Osteoblast (primary cell): ENCODE data around the gene PHACTR1. TPM values are rescaled to one million over a fixed set of nuclear protein-coding genes. Genes with fewer than 3 reads are reported as not detected.

Source experiments
- DNase-seq: peaks from one replicate; pipeline ENCODE4 v3.0.0; 2011; ENCODE audit warnings: low spot score, mixed read lengths; ENCODE audit not compliant: insufficient read length; ENCODE audit errors: missing footprints
- H2AFZ ChIP-seq: 2 replicates; pipeline ENCODE4 v1.6.0; 2011; ENCODE audit warnings: mild to moderate bottlenecking, low read length
- H3K27ac ChIP-seq: 2 replicates; pipeline ENCODE4 v1.5.1; 2011; ENCODE audit warnings: mild to moderate bottlenecking, low read depth, low read length, moderate library complexity
- H3K27me3 ChIP-seq: 2 replicates; pipeline ENCODE4 v1.6.0; 2012; ENCODE audit warnings: mild to moderate bottlenecking, control low read depth, inconsistent platforms, low read length, moderate library complexity; ENCODE audit not compliant: insufficient read depth
- H3K36me3 ChIP-seq: 2 replicates; pipeline ENCODE4 v1.5.1; 2011; ENCODE audit warnings: mild to moderate bottlenecking, low read length, control low read depth, moderate library complexity; ENCODE audit not compliant: insufficient read depth
- H3K4me1 ChIP-seq: 2 replicates; pipeline ENCODE4 v1.5.1; 2011; ENCODE audit warnings: mild to moderate bottlenecking, low read length, control low read depth, moderate library complexity; ENCODE audit not compliant: insufficient read depth
- H3K4me2 ChIP-seq: 2 replicates; pipeline ENCODE4 v1.6.0; 2011; ENCODE audit warnings: mild to moderate bottlenecking, low read length; ENCODE audit not compliant: insufficient read depth
- H3K4me3 ChIP-seq: fragments of 200-600 bp; sonication (generic); 3 replicates; pipeline ENCODE4 v1.5.1; 2012; ENCODE audit warnings: mild to moderate bottlenecking, low read length, inconsistent platforms; ENCODE audit not compliant: insufficient read depth
- H3K79me2 ChIP-seq: 2 replicates; pipeline ENCODE4 v1.6.0; 2012; ENCODE audit warnings: mild to moderate bottlenecking, low read length, control low read depth, inconsistent platforms; ENCODE audit not compliant: insufficient read depth
- H3K9me3 ChIP-seq: 2 replicates; pipeline ENCODE4 v1.5.1; 2011; ENCODE audit warnings: low read depth, low read length, control low read depth
- H4K20me1 ChIP-seq: 2 replicates; pipeline ENCODE4 v1.6.0; 2012; ENCODE audit warnings: mild to moderate bottlenecking, low read length, control low read depth; ENCODE audit not compliant: insufficient read depth
- total RNA-seq: library from RNA; depleted of rRNA; stranded (reverse); fragments of >200 nt; gene quantifications from 2 replicates; pipeline ENCODE4 v1.2.3, GENCODE V29; 2012
- TF ChIP-seq, protein P1 (sequence below): IDR thresholded peaks from 2 replicates; pipeline ENCODE4 v1.5.1; 2011; ENCODE audit warnings: mild to moderate bottlenecking, low read depth, low read length, moderate library complexity; ENCODE audit errors: extremely low read depth

The PHACTR1 gene
- total RNA-seq, 1 donor: 0.36 TPM

DNA sequence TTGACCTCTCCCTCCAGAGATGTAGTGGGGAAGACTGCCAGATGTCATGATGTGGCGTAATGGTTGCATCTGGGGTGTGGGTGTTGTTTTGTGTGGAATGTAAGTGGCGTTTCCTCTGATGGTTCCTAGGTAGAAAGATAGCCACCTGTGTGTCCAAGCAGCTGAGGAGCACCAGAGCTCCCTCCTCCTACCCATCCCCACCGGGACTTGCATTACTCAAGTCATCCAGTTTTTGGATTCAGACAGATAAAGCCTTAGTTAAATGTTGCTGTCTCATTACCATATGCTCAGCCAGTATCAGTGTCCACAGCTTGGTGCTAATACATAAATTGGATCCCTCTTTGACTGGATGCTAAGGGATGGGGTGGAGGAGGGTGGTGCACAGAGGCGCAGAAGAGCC lies 329.5 kb downstream of the PHACTR1 start:
- DNase-seq: no peak
- TF ChIP-seq, protein P1, sequence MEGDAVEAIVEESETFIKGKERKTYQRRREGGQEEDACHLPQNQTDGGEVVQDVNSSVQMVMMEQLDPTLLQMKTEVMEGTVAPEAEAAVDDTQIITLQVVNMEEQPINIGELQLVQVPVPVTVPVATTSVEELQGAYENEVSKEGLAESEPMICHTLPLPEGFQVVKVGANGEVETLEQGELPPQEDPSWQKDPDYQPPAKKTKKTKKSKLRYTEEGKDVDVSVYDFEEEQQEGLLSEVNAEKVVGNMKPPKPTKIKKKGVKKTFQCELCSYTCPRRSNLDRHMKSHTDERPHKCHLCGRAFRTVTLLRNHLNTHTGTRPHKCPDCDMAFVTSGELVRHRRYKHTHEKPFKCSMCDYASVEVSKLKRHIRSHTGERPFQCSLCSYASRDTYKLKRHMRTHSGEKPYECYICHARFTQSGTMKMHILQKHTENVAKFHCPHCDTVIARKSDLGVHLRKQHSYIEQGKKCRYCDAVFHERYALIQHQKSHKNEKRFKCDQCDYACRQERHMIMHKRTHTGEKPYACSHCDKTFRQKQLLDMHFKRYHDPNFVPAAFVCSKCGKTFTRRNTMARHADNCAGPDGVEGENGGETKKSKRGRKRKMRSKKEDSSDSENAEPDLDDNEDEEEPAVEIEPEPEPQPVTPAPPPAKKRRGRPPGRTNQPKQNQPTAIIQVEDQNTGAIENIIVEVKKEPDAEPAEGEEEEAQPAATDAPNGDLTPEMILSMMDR: no peak
- H3K4me1 ChIP-seq: no peaks in the 10 kb centered on the region

GRCh38 chr6:13048113-13048512 lies 331.5 kb downstream of the PHACTR1 start:
- Histone ChIP-seq H2AFZ (no peak overlapping the region), H3K4me3 (no peak overlapping the region), H3K4me1 (no peaks in the 10 kb centered on the region), H3K9me3 (no peaks in the 10 kb centered on the region), H3K36me3 (no peaks in the 10 kb centered on the region), H3K27ac (no peak overlapping the region), H3K79me2 (no peaks in the 10 kb centered on the region), H4K20me1 (no peaks in the 10 kb centered on the region), H3K4me2 (no peak overlapping the region), H3K27me3 (no peaks in the 10 kb centered on the region)
- TF ChIP-seq, protein P1: no peak
- DNase-seq: no peak

More for the DNA sequence above, 329.5 kb downstream of the PHACTR1 start:
- H3K4me3 ChIP-seq: no peak overlapping the region
- H4K20me1 ChIP-seq: no peaks in the 10 kb centered on the region
- H3K27ac ChIP-seq: no peak overlapping the region
- no peaks in the 10 kb centered on the region for H3K79me2 ChIP-seq
- no peaks in the 10 kb centered on the region for H3K9me3 ChIP-seq
- H3K27me3 ChIP-seq: no peaks in the 10 kb centered on the region
- H3K4me2 ChIP-seq: no peak overlapping the region
- no peak overlapping the region for H2AFZ ChIP-seq
- H3K36me3 ChIP-seq: no peaks in the 10 kb centered on the region

GRCh38 chr6:13049666-13050254 lies 333.2 kb downstream of the PHACTR1 start:
- Histone ChIP-seq H4K20me1 (no peaks in the 10 kb centered on the region), H3K4me3 (no peak overlapping the region), H3K4me2 (no peak overlapping the region), H3K27ac (no peak overlapping the region), H3K36me3 (no peaks in the 10 kb centered on the region), H3K79me2 (no peaks in the 10 kb centered on the region), H3K9me3 (no peaks in the 10 kb centered on the region), H3K4me1 (no peaks in the 10 kb centered on the region), H3K27me3 (no peaks in the 10 kb centered on the region), H2AFZ (no peak overlapping the region)
- TF ChIP-seq, protein P1: no peak
- DNase-seq: no peak

DNA sequence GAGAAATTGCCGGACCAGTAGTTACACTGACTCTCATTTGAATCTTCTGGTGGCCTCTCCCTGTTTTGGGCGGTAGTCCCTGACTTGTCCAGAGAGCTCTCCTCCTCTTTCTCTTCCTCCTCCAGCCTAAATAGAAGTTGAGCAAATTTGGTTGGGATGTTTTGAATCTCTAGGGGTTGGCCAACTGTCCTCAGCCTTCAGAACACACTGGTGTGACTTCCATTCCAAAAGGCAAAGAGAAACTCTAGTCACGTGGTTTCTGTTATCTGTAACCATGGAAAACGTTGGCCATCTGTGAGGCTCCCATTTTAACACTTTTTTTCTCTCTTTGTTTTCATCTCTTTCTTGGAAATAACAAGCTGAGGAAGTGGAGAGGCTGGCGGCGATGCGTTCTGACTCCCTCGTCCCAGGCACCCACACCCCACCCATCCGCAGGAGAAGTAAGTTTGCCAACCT lies 336.5 kb downstream of the PHACTR1 start:
- Histone ChIP-seq H3K9me3 (no peaks in the 10 kb centered on the region), H3K27me3 (no peaks in the 10 kb centered on the region), H3K4me3 (no peak overlapping the region), H3K4me2 (no peak overlapping the region), H4K20me1 (no peaks in the 10 kb centered on the region), H3K36me3 (no peaks in the 10 kb centered on the region), H3K79me2 (no peaks in the 10 kb centered on the region), H3K27ac (no peak overlapping the region), H2AFZ (no peak overlapping the region), H3K4me1 (no peaks in the 10 kb centered on the region)
- no peak for DNase-seq
- TF ChIP-seq, protein P1: no peak
